Measurements from ENCODE around the gene RAET1L.

- no peak for TF ChIP-seq CTCF (IDR thresholded peaks at IDR 0.05)
- no peak for TF ChIP-seq SIN3A (IDR thresholded peaks at IDR 0.05; ENCODE audit: borderline replicate concordance, insufficient read depth, low read depth, low read length)
- TF ChIP-seq REST (IDR thresholded peaks at IDR 0.05; ENCODE audit: insufficient read depth in 1 of 2, low read depth in 2 of 2, low read length in 1 of 2), result no peak
These were observed 44.4 kb upstream of the RAET1L start for GRCh38 chr6:150069706-150070105.

Data from Panc1 (cell line).